GM19099 (cell line): ENCODE measurements around the gene TBC1D32.

Experiments
- POLR2A ChIP-seq: IDR thresholded peaks from 3 replicates; pipeline ENCODE4 v1.6.1; 2011; ENCODE audit warnings: low read depth; ENCODE audit not compliant: insufficient read length; ENCODE audit errors: extremely low read depth

The TBC1D32 gene

DNA sequence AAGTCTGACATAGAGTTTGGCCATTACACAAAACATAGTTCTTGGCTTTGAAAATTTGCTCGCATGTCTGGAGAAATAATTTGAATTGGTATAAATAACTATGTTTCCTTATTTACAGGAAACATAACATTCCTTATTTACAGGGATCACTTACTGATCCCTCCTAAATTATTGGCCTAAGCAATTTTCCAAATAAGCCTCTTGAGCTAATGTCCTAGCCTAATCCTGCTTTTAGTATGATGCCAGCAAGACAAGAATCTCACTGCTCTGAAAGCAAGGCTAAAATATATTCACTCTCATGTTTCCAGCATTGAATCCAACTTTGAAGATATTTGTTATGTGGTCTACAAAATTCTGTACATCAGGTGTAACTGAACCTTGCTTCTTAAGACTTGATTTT, 4.1 kb upstream of the TBC1D32 start:
- no peak for TF ChIP-seq POLR2A

DNA sequence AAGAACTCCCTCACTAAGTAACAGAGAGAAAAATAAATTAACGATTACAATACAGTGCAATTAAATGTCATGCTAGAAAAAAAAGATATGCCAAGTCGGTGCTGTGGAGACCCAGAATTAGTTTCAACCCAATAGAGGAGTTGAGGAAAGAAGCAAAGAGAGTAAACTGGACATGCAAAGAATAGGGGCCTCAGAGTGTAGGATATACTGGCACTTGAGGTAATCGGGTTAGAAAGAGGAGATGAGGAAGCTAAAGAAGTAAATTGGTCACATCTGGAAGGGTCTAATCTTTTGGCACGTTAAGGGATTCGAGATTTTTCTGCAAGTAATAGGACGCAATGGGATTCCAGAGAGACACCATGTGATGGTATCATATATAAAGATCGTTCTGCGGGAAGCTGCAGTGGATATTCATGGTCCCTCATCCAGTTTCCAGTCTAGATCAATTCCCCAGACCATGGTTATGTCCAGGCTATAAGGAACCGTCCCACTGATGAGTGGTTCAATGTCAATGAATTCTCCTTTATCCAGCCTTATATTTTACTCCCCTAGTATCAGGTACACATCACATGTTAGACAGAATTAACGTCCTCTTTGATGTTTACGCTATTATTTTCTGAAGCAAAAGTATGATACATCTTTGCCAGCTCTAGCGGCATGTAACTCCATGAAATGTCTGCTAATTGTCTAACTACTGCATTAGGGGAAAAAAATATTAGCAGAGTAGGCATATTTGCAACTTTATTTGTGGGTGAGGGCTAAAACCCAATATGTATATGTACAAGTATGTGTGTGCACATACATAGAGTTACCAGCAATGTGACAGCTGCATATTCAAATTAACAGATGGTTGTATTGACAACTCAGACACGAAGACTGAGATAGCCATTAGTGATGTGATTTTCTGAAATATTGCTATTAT, 1.1 kb upstream of the TBC1D32 start:
- TF ChIP-seq POLR2A = no peak

DNA sequence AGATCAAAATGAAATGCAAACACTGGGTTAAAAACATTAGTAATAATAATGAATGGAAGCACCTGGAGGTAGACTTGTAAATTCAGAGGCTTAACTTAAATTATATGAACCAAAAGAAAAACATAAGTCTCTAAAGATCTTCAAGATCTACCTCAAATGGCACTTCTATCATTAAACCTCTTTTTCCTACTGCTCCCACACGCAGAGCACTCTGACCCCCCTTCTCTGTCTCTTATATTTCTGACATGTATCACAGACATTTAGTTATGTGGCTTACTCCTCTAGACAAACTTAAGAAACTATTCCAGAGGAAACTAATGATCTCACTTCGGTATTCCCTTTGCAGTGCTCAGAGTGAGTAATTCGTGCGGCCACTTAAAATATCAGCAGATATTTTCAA, 1.1 kb downstream of the TBC1D32 start:
- TF ChIP-seq POLR2A = no peak

DNA sequence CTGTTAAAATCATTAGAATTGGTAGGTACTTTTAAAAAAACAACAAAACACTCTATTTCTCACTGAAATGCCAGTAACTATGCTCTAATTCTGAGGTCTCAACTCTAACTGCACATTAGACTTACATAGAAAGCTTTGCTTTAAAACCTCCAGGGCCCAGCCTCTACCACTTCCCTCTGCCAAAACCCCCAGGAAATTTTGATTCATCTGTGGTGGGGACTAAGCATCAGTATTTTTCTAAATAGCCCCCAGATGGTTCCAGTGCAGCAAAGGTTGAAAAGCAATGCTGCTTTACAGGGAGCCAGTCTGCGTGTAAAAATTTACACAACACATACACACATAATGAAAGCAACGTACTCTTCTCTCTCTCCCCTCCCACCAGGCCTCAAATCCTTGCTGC, 3.8 kb downstream of the TBC1D32 start:
- TF ChIP-seq POLR2A = no peak

DNA sequence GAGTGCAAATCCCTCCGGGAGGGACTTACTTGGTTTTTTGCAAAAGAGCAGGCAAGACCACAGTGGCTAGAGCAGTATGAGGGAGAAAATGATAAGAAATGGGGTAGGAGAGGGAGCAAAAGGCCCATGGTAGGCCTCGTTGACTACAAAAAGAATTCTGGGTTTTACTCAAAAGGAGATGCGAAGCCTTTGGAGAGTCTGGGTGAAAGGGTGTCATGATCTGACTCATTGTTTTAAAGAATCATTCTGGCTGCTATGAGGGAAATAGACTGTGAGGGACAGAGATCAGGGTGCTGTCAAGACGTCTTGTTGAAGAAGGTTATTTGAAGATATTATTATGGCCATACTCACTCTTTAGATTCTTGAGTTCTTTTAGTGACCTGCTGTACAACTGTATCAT, 13.0 kb downstream of the TBC1D32 start:
- no peak for TF ChIP-seq POLR2A

DNA sequence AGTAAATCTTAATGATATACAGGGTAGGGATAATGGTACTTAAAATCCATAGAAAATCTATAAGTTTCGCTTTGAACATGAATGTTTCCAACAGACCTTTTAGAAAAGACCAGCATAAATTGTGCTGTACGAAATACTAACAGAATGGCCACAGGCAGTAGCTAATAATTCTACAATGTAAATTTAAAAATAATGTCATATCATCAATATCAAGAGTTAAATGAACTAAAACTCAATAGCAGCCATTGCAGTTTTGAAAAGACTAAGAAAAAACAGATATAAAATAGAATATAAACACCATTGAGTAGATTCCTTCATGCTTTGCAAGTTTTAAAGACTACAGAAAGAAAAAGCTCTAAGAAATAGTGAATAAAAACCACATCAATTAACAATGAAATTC, 14.7 kb downstream of the TBC1D32 start:
- no peak for TF ChIP-seq POLR2A

DNA sequence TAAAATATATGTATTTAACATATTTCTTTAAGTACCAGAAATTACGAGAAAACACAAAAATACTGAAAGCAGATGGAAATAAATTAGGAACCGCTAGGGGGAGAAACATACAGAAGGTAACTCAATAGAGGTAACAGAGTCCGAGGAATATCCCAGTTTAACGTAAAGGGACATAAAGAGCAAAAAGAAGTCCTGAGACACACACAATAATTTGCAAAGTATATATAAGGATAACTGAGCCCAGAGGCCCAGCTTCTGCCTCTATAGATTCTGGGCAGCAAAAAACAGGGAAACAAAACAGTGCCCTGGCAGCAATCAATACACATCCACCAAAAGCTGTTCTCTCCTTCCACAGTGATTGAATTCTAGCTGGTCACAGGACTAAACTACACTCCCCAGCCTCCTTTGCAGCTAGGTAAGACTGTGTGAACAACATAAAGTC, 15.1 kb downstream of the TBC1D32 start:
- no peak for TF ChIP-seq POLR2A

DNA sequence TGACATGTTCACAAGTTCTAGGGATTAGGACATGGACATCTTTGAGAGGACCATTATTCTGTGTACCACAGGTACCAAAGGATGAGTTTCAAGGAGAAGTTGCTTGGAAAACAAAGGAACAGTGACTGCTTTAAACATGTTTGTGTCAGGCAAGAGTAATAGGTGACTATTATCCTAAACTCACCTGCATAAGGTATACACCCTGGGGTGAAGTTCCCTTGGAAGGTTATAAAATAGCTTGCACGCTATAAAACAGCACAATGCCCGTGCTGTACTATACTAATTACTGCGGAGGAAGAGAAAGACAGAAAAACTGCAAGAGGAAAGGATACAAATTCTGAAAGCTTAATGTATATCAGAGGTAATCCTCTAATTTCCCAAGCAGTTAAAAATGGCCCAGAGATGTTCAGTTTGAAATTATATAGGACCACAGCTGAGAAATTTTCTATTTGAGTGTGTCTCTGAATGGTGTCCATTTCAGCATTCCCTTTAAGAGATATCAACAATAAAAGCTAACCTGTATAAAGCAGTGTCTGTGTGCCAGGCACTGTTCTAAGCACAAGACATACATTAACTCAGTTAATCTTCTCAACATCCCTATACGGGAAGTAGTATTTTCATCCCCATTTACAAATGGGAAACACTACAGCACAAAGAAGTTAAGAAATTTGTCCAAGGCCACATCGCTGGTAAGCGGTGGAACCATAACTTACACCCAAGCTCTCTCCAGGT, 19.7 kb downstream of the TBC1D32 start:
- no peak for TF ChIP-seq POLR2A

DNA sequence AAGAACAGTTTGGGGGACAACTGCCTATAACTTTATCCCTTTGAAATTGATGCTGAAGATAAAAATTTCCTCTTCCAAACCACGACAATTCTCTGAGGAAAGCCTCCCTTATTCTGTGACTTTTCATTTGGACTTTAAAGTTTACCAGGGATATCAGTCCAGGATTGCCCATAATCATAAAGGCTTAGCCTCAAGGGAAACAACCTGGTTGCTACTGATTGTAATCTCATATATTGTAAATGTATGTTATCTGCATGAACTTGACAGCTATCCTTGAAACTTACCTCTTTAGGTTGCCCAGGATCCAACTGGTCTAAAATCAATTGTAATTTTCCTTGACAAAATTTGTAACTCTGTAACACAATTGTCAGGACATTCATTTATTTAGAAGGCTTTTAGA, 23.8 kb downstream of the TBC1D32 start:
- TF ChIP-seq POLR2A = no peak

DNA sequence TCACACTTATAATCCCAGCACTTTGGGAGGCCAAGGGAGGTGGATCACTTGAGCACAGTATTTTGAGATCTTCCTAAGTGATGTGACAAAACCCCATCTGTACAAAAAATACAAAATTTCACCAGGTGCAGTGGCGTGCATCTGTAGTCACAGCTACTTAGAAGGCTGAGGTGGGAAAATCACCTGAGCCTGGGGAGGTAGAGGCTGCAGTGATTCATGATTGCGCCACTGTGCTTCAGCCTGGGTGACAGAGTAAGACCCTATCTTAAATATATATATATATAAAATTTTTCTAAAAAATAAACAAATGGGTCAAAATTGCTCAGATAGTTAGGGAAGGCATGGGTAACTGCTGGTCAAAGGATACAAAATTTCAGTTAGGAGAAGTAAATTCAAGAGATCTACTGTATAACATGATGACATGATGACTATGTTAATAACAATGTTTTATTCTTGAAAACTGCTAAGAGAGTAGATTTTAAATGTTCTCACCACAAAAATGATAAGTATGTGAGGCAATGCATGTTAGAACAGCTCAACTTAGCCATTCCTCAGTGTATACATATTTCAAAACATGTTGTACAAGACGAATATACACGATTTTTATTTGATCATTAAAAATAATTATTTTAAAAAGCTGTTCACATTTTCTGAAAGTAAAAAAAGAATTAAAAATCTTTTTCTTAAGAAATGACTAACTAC, 24.4 kb downstream of the TBC1D32 start:
- no peak for TF ChIP-seq POLR2A

DNA sequence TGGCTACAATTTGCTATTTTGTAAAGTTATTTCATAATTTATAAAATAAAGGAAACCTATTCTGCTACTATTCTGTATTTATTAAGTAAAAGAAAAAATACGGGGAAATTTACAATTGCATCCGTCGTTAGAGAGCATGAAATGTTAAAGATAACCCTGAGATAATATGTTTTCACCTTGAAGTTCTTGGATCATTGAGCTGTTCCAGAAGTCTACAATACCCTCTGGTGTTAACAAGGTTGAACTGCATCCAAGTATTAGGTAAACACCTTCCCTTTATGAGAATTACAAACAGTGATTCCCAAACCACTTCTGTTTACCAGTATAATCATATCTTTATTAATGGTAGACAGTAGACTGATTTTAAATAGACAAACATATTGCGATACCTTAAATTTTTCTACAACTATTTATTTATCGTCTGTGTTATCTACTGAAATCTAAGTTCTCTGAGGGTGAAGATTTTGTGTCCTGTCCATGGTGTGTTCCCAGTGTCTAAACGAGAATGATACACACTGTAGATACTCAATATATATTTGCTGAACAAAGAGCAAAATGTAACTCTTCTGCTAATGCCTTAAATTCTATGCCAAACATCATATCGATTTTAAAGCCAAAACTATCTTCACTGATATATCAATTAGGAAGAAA, 28.2 kb downstream of the TBC1D32 start:
- TF ChIP-seq POLR2A = no peak

DNA sequence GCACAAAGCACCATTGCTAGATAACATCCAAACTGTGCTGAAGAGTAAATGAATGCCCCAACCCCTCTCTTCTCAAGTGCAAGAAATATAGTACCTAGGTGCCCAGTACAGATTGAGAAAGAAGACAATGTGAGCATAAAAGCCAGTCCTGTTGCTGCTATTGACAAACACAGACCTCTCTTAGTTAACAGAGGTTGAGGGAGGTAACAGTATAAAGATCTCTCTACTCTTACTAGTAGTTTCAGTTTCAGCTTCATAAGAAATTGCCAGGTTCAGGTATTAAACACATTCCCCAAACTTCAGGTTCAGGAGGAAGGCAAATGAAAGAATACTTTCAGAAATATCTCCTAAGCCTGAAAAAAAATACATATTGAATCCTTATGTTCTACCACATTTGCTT, 31.4 kb downstream of the TBC1D32 start:
- TF ChIP-seq POLR2A = no peak

DNA sequence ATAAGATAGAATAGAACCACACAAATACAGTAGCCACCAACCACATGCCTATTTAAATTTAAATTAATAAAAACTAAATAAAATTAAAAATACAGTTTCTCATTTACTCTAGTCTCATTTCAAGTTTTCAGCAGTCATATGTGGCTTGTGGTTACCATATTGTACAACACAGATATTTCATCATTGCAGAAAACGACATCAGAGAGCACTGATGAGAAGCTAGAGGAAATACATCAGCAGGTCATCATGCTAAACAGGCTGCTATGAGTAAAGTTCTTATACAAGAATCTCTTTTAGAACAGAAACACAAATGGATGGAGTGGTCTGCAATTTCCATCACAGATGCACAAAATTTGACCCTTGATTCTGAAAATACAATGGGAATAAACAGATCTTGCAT, 36.6 kb downstream of the TBC1D32 start:
- TF ChIP-seq POLR2A = no peak

DNA sequence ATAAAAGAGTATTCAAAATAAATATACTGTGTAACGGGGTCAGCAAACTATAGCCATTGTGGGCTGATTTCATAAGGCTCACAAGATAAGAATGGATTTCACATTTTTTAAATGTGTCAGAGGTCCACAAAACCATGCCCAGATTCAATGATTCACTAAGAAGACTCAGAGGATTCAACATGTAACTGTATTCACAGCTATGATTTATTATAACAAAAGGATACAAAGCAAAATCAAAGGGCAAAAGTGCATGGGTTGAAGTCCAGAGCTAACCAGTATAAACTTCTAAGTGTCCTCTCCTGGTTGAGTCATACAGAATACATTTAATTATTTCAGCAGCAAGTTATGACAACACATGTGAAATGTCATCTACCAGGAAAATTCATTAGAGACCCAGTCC, 49.2 kb downstream of the TBC1D32 start:
- TF ChIP-seq POLR2A = no peak
